Astrocyte of the cerebellum (primary cell): Measurements from ENCODE around the gene AK3.
"Not testable (repeated sequence)": the region's sequence is repeated elsewhere in the genome, so short reads cannot be mapped to it uniquely, and the experiment has no call there.

Experiments used
- DNase-seq: peaks from one replicate; pipeline ENCODE4 v3.0.0-alpha.2; 2011; ENCODE audit warnings: low read depth
- H3K4me3 ChIP-seq: 2 replicates; pipeline ENCODE4 v1.5.1; 2011; ENCODE audit warnings: mild to moderate bottlenecking, low read depth, low read length, moderate library complexity
- in situ Hi-C: cut with HindIII; loops from 2 replicates; pipeline ENCODE4 v1.10.0; 2017; ENCODE audit warnings: low sequenced_read_pairs
- TF ChIP-seq, protein P1 (sequence below): IDR thresholded peaks from 2 replicates; pipeline ENCODE4 v1.5.1; 2012; ENCODE audit warnings: low read length, low read depth, moderate library complexity, mild to moderate bottlenecking; ENCODE audit errors: missing control alignments

The AK3 gene

GRCh38 chr9:4661165-4661564, 79.8 kb downstream of the AK3 start:
- DNase-seq: no peak
- in situ Hi-C loops: no loop called here
- TF ChIP-seq, protein P1, sequence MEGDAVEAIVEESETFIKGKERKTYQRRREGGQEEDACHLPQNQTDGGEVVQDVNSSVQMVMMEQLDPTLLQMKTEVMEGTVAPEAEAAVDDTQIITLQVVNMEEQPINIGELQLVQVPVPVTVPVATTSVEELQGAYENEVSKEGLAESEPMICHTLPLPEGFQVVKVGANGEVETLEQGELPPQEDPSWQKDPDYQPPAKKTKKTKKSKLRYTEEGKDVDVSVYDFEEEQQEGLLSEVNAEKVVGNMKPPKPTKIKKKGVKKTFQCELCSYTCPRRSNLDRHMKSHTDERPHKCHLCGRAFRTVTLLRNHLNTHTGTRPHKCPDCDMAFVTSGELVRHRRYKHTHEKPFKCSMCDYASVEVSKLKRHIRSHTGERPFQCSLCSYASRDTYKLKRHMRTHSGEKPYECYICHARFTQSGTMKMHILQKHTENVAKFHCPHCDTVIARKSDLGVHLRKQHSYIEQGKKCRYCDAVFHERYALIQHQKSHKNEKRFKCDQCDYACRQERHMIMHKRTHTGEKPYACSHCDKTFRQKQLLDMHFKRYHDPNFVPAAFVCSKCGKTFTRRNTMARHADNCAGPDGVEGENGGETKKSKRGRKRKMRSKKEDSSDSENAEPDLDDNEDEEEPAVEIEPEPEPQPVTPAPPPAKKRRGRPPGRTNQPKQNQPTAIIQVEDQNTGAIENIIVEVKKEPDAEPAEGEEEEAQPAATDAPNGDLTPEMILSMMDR: no peak
- no peak overlapping the region for H3K4me3 ChIP-seq

DNA sequence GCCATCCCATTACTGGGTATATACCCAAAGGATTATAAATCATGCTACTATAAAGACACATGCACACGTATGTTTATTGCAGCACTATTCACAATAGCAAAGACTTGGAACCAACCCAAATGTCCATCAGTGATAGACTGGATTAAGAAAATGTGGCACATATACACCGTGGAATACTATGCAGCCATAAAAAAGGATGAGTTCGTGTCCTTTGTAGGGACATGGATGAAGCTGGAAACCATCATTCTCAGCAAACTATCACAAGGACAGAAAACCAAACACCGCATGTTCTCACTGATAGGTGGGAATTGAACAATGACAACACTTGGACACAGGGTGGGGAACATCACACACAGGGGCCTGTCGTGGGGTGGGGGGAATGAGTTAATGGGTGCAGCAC, 80.3 kb downstream of the AK3 start:
- H3K4me3 ChIP-seq, in situ Hi-C loops, DNase-seq: not testable (repeated sequence)
